ENCODE measurements around the gene VAMP2. TPM values are rescaled to one million over a fixed set of nuclear protein-coding genes. Genes with fewer than 3 reads are reported as not detected.

VAMP2 gene
- total RNA-seq, 4 donors from 2014 or later: 43.5 to 58.9 (median 49.3) TPM

DNA sequence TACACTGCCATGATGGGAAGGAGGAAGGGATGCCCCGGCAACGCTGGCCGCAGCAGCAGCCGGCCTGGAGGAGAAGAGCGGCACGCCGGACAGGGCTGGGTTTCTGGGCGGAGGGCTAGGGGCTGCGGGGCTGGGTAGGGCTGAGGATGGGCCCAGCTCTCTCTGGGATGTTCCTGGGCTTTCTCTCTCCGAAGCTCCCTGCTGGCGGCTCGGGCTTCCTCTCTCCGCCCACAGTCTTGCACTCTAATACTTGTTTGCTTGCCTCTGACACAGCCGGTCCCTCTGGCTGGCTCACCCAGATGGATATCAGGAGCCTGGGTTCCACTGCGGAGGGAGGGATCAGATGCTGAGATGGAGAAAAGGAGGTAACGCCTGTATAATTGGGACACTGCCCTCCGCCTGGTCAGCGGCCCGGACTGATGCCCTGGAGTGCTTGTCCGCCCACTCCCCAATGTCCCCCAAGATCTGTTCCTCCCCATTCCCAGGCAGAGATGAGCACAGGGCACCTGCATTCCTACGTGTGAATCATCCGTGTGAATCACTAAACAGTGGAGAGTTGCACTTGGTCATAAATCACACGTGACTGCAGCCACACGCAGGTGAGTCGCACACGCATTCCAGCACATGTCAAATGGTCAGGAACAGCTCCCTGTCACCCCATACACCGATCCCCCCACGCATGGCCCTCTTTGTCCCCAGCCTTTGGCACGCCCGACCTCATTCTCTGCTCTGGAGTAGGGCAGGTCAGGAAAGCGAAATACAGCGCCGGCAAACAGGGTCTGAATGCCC lies 44.6 kb downstream of the VAMP2 start, which contains the start of gene ALOXE3:
ALOXE3 (minus strand) TSS at position 535 of the 789 bp plus-strand sequence; CDS start at position 11, 524 bp downstream.
- peak; percentile 71 to 93 for DNase-seq (ENCODE audit: low spot score in 2 of 2)
- H3K4me3 ChIP-seq (ENCODE audit: low read depth, poor library complexity, severe bottlenecking): peak within 1 kb of the TSS; percentile 40
- TF ChIP-seq, protein P1, sequence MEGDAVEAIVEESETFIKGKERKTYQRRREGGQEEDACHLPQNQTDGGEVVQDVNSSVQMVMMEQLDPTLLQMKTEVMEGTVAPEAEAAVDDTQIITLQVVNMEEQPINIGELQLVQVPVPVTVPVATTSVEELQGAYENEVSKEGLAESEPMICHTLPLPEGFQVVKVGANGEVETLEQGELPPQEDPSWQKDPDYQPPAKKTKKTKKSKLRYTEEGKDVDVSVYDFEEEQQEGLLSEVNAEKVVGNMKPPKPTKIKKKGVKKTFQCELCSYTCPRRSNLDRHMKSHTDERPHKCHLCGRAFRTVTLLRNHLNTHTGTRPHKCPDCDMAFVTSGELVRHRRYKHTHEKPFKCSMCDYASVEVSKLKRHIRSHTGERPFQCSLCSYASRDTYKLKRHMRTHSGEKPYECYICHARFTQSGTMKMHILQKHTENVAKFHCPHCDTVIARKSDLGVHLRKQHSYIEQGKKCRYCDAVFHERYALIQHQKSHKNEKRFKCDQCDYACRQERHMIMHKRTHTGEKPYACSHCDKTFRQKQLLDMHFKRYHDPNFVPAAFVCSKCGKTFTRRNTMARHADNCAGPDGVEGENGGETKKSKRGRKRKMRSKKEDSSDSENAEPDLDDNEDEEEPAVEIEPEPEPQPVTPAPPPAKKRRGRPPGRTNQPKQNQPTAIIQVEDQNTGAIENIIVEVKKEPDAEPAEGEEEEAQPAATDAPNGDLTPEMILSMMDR (IDR thresholded peaks at IDR 0.05): no peak
- no peak for TF ChIP-seq POLR2A (IDR thresholded peaks at IDR 0.05)
- 0 to 1% methylated on average over 28 to 33 of the region's 33 CpGs for WGBS, 2 donors
- intact Hi-C loops (cut with DNase I; ENCODE audit: low total_unique reads): no loop called here

DNA sequence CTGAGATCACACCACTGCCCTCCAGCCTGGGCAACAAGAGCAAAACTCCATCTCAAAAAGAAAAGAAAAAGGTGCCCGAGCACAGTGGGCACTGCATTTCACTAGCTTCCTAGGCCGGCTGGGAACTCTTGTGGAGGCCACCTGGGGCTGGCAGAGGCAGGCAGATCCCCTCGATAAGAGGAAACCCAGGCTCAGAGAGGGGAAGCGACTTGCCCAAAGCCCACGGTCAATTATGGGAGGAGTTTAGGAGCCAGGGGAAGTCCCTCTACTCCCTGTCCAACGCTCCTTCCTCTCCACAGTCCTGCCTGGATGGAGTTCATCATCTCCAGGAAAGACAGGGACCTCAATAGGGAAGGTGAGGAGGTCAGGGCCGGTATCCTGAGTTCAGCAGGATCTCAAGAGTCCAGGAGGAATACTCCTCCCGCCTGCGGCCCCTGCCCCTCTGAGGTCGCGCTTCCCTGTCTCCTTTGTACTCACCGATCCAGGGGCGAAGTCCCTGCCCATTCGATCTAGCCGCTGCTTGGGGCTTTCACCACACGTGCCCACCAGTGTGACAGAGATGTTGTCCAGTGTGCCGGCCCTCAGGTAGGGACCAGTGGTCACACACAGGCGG lies 45.3 kb downstream of the VAMP2 start:
- no peak for TF ChIP-seq POLR2A (IDR thresholded peaks at IDR 0.05)
- TF ChIP-seq, protein P1 (IDR thresholded peaks at IDR 0.05): no peak
- H3K4me3 ChIP-seq (ENCODE audit: low read depth, poor library complexity, severe bottlenecking): no peak overlapping the region
- WGBS, 2 donors: 20 to 28% methylated on average over 18 of the region's 18 CpGs
- DNase-seq (ENCODE audit: low spot score in 2 of 2): no peak
- intact Hi-C loops (cut with DNase I; ENCODE audit: low total_unique reads): no loop called here

DNA sequence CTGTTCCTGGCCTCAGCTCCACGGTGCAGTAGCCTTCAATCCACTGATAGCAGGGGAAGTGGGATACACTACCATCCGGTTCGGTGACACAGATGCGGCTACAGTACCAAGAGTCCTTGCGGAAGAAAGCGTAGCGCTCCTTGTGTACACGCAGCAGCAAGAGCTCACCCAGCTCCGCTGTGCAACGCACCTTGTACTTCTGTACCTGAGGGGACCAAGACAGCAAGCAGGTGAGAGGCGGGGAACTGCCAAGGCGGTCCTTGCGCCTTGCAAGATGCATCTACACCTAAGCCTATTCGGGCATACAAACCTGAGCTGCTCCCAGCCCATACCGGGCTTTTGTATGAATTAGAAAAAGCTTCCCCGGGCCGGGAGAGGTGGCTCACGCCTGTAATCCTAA lies 46.0 kb downstream of the VAMP2 start:
- no peak overlapping the region for H3K4me3 ChIP-seq (ENCODE audit: low read depth, poor library complexity, severe bottlenecking)
- no peak for DNase-seq (ENCODE audit: low spot score in 2 of 2)
- intact Hi-C loops (cut with DNase I; ENCODE audit: low total_unique reads): no loop called here
- WGBS, 2 donors: 66 to 73% methylated on average over 18 of the region's 18 CpGs
- TF ChIP-seq POLR2A (IDR thresholded peaks at IDR 0.05): no peak
- TF ChIP-seq, protein P1 (IDR thresholded peaks at IDR 0.05): no peak

DNA sequence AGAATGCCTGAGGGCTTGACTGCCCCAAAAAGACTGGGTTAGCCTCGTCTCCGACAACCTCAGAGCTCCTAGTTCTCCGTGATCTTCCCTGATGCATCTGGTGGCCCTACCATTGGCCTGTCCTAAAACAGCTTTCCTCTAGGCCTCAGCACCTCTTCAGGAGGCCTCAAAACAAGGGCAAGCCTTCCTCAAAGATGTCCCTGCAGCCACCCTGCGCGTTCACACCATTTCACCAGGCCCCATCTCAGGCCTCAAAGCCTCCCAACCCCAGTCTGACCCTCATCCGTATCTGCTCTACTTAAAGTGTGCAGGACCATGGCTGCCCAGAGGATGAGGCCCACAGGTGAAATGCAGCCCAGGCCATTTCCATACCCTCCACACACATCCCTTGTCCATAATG lies 51.8 kb downstream of the VAMP2 start:
- intact Hi-C loops (cut with DNase I; ENCODE audit: low total_unique reads): no loop called here
- 95 to 100% methylated on average over 6 of the region's 6 CpGs for WGBS, 2 donors
- DNase-seq (ENCODE audit: low spot score in 2 of 2): no peak
- no peak for TF ChIP-seq POLR2A (IDR thresholded peaks at IDR 0.05)
- TF ChIP-seq, protein P1 (IDR thresholded peaks at IDR 0.05): no peak
- no peak overlapping the region for H3K4me3 ChIP-seq (ENCODE audit: low read depth, poor library complexity, severe bottlenecking)

DNA sequence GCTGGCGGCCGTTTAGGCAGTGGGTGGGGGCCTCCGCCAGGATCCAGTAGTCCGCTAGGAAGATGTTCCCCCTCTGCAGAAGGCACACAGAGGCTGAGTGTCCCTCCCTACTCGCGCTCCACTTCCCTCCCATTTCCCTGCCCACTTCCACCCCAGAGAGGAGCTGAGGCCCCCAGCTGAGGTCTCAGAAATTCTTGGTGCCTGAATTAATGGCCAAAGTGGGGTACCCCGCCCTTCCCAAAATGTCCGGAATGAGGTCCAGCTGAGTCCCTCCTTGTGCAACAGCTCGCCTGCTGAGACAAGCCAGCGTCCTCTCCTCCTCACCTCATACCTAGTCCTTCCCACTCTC lies 52.3 kb downstream of the VAMP2 start:
- no peak overlapping the region for H3K4me3 ChIP-seq (ENCODE audit: low read depth, poor library complexity, severe bottlenecking)
- no peak for DNase-seq (ENCODE audit: low spot score in 2 of 2)
- intact Hi-C loops (cut with DNase I; ENCODE audit: low total_unique reads): no loop called here
- TF ChIP-seq, protein P1 (IDR thresholded peaks at IDR 0.05): no peak
- TF ChIP-seq POLR2A (IDR thresholded peaks at IDR 0.05): no peak
- 20 to 23% methylated on average over 9 to 10 of the region's 10 CpGs for WGBS, 2 donors
